Ectodermal cell (in vitro differentiated cells): ENCODE results near the gene ZMYND10.

ENCODE experiments used
- H3K27ac ChIP-seq: 2 replicates; pipeline ENCODE4 v1.7.0; 2013; ENCODE audit warnings: mild to moderate bottlenecking, low read depth, low read length; ENCODE audit not compliant: insufficient read depth, poor library complexity, severe bottlenecking
- H3K27me3 ChIP-seq: 2 replicates; pipeline ENCODE4 v1.7.0; 2013; ENCODE audit warnings: mild to moderate bottlenecking, low read length; ENCODE audit not compliant: insufficient read depth, control insufficient read depth, poor library complexity, severe bottlenecking
- H3K36me3 ChIP-seq: one replicate; pipeline ENCODE4 v1.7.0; 2013; ENCODE audit warnings: low read length; ENCODE audit not compliant: control insufficient read depth, insufficient read depth
- H3K4me1 ChIP-seq: one replicate; pipeline ENCODE4 v1.7.0; 2013; ENCODE audit warnings: low read length; ENCODE audit not compliant: control insufficient read depth, insufficient read depth
- H3K4me3 ChIP-seq: 2 replicates; pipeline ENCODE4 v1.7.0; 2013; ENCODE audit warnings: low read depth, low read length, control low read depth; ENCODE audit not compliant: insufficient read depth
- H3K9me3 ChIP-seq: 2 replicates; pipeline ENCODE4 v1.7.0; 2013; ENCODE audit warnings: mild to moderate bottlenecking, low read length, moderate library complexity; ENCODE audit not compliant: control insufficient read depth
- WGBS, 2 experiments: methylation state at CpG; one replicate each; pipeline ENCODE4 v1.1.7; 2013; ENCODE audit warnings: missing lambda C conversion rate in 2 of 2; 5-methylcytosine and 5-hydroxymethylcytosine counted together

Gene ZMYND10

DNA sequence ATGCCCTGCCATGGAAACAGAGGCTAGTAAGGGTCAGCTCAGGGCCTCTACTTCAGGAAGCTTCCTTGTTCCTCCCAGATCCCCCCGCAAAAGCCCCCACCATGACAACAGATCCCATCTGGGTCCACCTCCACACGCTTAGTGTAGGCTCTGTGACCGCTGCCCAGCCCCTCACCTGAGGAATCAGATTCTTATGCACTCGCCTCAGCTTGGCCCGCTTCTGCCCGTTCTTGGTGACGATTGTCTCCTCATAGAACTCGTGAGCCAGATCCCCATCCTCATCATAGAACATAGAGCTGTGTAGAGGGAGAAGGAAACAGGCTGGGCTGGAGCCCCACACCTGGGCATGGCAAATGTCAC is 19.4 kb downstream of the ZMYND10 start:
- Histone ChIP-seq H3K9me3 (no peaks in the 10 kb centered on the region), H3K27ac (no peak overlapping the region), H3K27me3 (no peaks in the 10 kb centered on the region), H3K4me1 (peaks cover 17% of the 10 kb centered on the region), H3K4me3 (no peak overlapping the region), H3K36me3 (peaks cover 24% of the 10 kb centered on the region)
- 92 to 95% methylated on average over 8 of the region's 8 CpGs for WGBS, 2 experiments

DNA sequence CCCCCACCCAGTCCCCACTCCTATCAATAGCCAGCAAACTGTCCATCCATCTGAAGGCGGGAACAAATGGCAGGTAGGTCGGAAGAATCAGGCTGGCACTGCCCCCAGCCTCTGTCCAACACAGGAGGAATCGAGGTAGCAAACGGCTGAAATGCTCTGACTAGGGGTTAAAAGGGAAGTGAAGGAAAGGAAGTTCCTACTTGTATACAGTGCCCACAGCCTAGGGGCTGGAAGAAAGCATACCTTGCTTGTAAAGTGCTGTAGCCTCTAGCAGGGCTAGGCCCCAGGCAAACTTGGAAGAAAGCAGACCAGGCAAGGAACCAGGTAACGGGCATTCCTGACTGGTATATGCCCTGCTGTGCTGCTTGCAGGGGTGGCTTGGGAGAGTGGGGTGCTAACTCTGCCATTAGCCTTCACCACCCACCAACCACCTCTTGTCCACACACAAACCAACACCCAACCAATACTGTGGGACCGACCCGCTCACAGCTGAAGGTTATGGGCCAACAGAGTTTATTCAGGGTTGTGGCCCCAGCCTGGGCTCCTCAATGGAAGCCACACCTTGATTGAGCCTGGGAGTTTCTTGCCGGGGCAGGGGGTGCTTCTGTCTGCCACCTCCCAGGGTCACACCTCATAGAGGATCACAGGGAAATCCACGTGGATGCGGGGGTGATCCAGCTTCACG is 19.9 kb downstream of the ZMYND10 start:
- H3K27ac ChIP-seq, result no peak overlapping the region
- peaks cover 18% of the 10 kb centered on the region for H3K36me3 ChIP-seq
- WGBS, 2 experiments, result 96% methylated on average over 11 of the region's 11 CpGs
- no peaks in the 10 kb centered on the region for H3K27me3 ChIP-seq
- no peak overlapping the region for H3K4me3 ChIP-seq
- H3K9me3 ChIP-seq, result no peaks in the 10 kb centered on the region
- H3K4me1 ChIP-seq, result peaks cover 17% of the 10 kb centered on the region

DNA sequence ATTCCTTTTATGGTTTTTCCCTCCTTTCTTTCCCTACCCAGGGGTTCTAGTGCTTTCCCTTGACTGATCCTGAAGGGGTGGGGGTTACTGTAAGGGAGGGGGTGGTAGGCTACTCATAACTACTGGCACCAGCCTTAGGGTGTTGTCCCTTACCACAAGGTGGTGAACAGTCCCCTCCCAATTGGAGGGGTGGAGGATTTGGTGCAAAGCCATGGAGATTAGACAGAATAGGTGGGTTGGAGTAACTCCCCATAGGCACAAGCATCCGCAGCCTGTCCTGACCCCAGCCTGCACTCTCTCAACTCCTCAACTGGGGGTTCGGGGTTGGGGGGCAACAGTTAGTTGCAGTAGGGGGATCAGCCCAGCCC is 20.4 kb downstream of the ZMYND10 start:
- Histone ChIP-seq H3K36me3 (peaks cover 13% of the 10 kb centered on the region), H3K9me3 (no peaks in the 10 kb centered on the region), H3K4me3 (no peak overlapping the region), H3K27ac (no peak overlapping the region), H3K4me1 (peaks cover 22% of the 10 kb centered on the region), H3K27me3 (no peaks in the 10 kb centered on the region)
- 96 to 100% methylated on average over 2 of the region's 2 CpGs for WGBS, 2 experiments

- Histone ChIP-seq H3K9me3 (no peaks in the 10 kb centered on the region), H3K4me1 (peaks cover 26% of the 10 kb centered on the region), H3K36me3 (peaks cover 9% of the 10 kb centered on the region), H3K27ac (no peak overlapping the region), H3K27me3 (no peaks in the 10 kb centered on the region), H3K4me3 (no peak overlapping the region)
- 67 to 78% methylated on average over 4 of the region's 4 CpGs for WGBS, 2 experiments
Observed at GRCh38 chr3:50324351-50325112, 21.0 kb downstream of the ZMYND10 start.

- Histone ChIP-seq H3K4me1 (peaks cover 28% of the 10 kb centered on the region), H3K27ac (no peak overlapping the region), H3K27me3 (no peaks in the 10 kb centered on the region), H3K4me3 (no peak overlapping the region), H3K36me3 (peaks cover 13% of the 10 kb centered on the region), H3K9me3 (no peaks in the 10 kb centered on the region)
- 86 to 94% methylated on average over 5 of the region's 5 CpGs for WGBS, 2 experiments
Observed at GRCh38 chr3:50323614-50324199, 21.8 kb downstream of the ZMYND10 start.

GRCh38 chr3:50323092-50323600 is 22.4 kb downstream of the ZMYND10 start:
- 68 to 76% methylated on average over 4 of the region's 4 CpGs for WGBS, 2 experiments
- Histone ChIP-seq H3K9me3 (no peaks in the 10 kb centered on the region), H3K27ac (no peak overlapping the region), H3K4me3 (no peak overlapping the region), H3K27me3 (no peaks in the 10 kb centered on the region), H3K36me3 (peaks cover 18% of the 10 kb centered on the region), H3K4me1 (peaks cover 33% of the 10 kb centered on the region)

DNA sequence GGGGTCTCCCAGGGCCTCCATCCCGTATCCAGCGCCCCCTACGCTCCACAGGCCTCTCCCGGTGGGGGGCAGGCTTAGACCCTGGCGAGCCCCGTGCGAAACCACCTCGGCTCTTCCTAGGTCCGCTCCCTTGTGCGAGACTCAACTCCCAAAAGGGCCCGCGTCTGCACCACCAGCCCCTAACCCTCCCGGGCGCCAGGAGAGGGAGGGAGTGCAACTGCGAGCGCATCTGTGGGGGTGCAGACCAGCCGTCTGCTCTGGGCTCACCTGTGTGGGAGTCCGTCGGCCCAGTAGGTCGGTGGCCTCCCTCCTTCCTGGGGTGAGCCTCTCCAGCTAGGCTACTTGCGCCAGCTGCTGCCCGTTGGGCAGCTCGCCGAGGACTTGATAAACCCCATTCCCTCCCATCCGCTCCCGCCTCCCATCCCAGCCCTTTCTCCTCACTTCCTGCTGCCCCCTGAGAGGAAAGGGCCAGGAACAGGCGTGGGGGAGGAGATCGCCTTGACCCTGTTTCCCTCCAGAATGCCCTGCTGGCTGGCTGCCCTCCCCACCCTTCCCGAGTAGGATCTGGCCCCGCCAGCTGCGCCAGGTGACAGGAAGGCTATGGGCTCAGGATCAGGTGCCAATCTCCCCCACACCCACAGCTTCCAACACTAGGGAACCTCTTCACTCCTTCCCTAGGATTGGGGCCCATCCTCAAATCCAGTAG is 23.0 kb downstream of the ZMYND10 start, which contains the start of gene HYAL2:
Gene HYAL2 (minus strand): TSS at position 360 of the 706 bp plus-strand sequence. CDS start 2,256 bp downstream, outside the sequence.
- peak within 1 kb of the TSS; percentile 89 for H3K4me3 ChIP-seq
- peak within 1 kb of the TSS; percentile 99 for H3K27ac ChIP-seq
- 15 to 17% methylated on average over 31 of the region's 31 CpGs for WGBS, 2 experiments
- H3K4me1 ChIP-seq, result peaks cover 33% of the 10 kb centered on the region
- no peaks in the 10 kb centered on the region for H3K9me3 ChIP-seq
- no peaks in the 10 kb centered on the region for H3K27me3 ChIP-seq
- H3K36me3 ChIP-seq, result peaks cover 24% of the 10 kb centered on the region

DNA sequence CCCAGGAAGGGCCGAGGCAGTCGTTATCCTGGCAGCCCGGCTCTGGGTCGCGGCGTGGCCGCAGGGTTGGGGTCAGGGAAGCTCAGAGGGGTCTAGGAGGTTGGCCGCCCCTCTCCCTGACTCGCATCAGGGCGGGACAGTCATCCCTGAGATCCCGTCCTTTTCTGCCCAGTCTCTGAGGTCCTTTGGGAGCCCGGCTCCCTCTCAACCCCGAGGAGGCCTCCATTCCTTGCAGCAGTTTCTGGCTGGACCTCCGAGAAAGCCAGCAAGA is 23.5 kb downstream of the ZMYND10 start:
- Histone ChIP-seq H3K4me1 (peaks cover 31% of the 10 kb centered on the region), H3K36me3 (peaks cover 24% of the 10 kb centered on the region), H3K27me3 (no peaks in the 10 kb centered on the region), H3K27ac (no peak overlapping the region), H3K9me3 (no peaks in the 10 kb centered on the region), H3K4me3 (peak overlapping the region; percentile 89)
- 5% methylated on average over 14 of the region's 14 CpGs for WGBS, 2 experiments

- Histone ChIP-seq H3K4me3 (peak overlapping the region; percentile 89), H3K9me3 (no peaks in the 10 kb centered on the region), H3K36me3 (peaks cover 24% of the 10 kb centered on the region), H3K27me3 (no peaks in the 10 kb centered on the region), H3K27ac (peak overlapping the region; percentile 99), H3K4me1 (peaks cover 29% of the 10 kb centered on the region)
- WGBS, 2 experiments, result 0% methylated on average over 59 of the region's 59 CpGs
Observed at GRCh38 chr3:50321336-50322114, 24.0 kb downstream of the ZMYND10 start.
